Ascending aorta (tissue), 2 donors: Measurements from ENCODE around the gene E2F1. TPM values are rescaled to one million over a fixed set of nuclear protein-coding genes. Genes with fewer than 3 reads are reported as not detected.

Experiments
- DNase-seq, 2 donors: peaks; one replicate each; pipeline ENCODE4 v3.0.0-alpha.2; 2019; ENCODE audit warnings: low spot score in 2 of 2
- H3K27ac ChIP-seq, 2 donors: fragments of 200-600 bp; sonication (generic); one replicate each; pipeline ENCODE4 v1.5.1; 2016 to 2017; ENCODE audit warnings: mild to moderate bottlenecking in 1 of 2
- H3K27me3 ChIP-seq: fragments of 200-600 bp; sonication (generic); one replicate; pipeline ENCODE4 v1.5.1; 2017
- H3K36me3 ChIP-seq, 2 donors: fragments of 200-600 bp; sonication (generic); one replicate each; pipeline ENCODE4 v1.5.1; 2016
- H3K4me1 ChIP-seq, 2 donors: fragments of 200-600 bp; sonication (generic); one replicate each; pipeline ENCODE4 v1.5.1; 2016 to 2017; ENCODE audit warnings: mild to moderate bottlenecking in 1 of 2
- H3K4me3 ChIP-seq, 2 donors: fragments of 200-600 bp; sonication (generic); one replicate each; pipeline ENCODE4 v1.5.1; 2016 to 2017; ENCODE audit warnings: mild to moderate bottlenecking in 1 of 2
- H3K9me3 ChIP-seq, 2 donors: fragments of 200-600 bp; sonication (generic); one replicate each; pipeline ENCODE4 v1.5.1; 2016
- intact Hi-C: fragments of 100-400 bp; cut with DNase I; formaldehyde crosslinking; loops from one replicate; pipeline ENCODE4 v1.15.1; 2023
- total RNA-seq: library from RNA; depleted of rRNA; stranded (reverse); fragments of >200 nt; gene quantifications from one replicate; pipeline ENCODE4 v1.1.0, GENCODE V29; 2016
- TF ChIP-seq, protein P1 (sequence below), 3 experiments: fragments of 200-600 bp in 2 of 3; fragments of 450-650 bp in 1 of 3; sonication (generic) in 2 of 3; IDR thresholded peaks; one replicate each; pipeline ENCODE4 v1.5.1; 2016 to 2019; ENCODE audit warnings: antibody characterized with exemption in 3 of 3, mild to moderate bottlenecking in 1 of 3, moderate library complexity in 1 of 3

E2F1 gene
- total RNA-seq, 1 donor from 2014 or later = 0.53 TPM

DNA sequence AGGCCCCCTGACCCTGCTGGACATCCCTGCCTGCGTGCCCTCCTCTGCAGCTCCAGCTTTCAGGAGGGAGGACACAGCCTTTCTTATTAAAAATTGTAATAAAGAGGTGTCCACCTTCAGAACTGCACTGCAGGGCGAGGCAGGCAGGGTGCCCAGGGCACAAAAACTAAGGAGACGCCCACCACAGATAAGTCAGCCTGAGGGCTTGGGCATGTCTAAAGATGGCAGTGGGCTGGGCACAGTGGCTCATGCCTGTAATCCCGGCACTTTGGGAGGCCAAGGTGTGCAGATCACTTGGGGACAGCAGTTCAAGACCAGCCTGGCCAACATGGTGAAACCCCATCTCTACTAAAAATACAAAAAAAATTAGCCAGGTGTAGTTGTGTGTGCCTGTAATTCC lies 31.0 kb downstream of the E2F1 start:
- Histone ChIP-seq H3K9me3 (no peaks in the 10 kb centered on the region), H3K36me3 (peaks cover 33 to 34% of the 10 kb centered on the region in 2 donors), H3K27ac (no peak overlapping the region), H3K4me3 (no peak overlapping the region), H3K4me1 (peaks cover 0 to 4% of the 10 kb centered on the region in 2 donors), H3K27me3 (no peaks in the 10 kb centered on the region)
- intact Hi-C loops = no loop called here
- TF ChIP-seq, protein P1, sequence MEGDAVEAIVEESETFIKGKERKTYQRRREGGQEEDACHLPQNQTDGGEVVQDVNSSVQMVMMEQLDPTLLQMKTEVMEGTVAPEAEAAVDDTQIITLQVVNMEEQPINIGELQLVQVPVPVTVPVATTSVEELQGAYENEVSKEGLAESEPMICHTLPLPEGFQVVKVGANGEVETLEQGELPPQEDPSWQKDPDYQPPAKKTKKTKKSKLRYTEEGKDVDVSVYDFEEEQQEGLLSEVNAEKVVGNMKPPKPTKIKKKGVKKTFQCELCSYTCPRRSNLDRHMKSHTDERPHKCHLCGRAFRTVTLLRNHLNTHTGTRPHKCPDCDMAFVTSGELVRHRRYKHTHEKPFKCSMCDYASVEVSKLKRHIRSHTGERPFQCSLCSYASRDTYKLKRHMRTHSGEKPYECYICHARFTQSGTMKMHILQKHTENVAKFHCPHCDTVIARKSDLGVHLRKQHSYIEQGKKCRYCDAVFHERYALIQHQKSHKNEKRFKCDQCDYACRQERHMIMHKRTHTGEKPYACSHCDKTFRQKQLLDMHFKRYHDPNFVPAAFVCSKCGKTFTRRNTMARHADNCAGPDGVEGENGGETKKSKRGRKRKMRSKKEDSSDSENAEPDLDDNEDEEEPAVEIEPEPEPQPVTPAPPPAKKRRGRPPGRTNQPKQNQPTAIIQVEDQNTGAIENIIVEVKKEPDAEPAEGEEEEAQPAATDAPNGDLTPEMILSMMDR (IDR thresholded peaks at IDR 0.05) = no peak
- no peak for DNase-seq

DNA sequence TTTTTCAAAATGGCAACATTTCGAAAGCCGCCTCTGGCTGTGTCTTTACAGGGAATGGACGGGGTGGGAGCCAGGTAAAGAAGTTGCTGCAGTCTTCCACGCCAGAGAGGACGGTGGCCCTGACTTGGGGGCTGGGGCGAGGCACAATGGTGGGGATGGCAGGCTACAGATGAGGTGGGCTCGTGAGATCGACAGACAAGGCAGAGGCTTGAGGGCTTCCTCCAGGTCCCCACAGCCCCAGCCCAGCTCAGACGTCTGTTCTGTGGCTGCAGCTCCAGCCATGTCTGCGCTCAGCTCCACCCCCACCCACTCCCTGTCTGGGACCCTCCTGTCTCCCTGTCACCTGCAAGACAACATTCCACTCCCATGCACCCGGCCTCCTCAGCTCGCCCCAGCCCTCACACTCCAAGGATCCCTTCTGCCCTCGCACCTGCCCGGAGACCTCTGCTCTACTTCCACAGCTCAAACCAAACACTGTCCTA lies 31.5 kb downstream of the E2F1 start:
- no peaks in the 10 kb centered on the region for H3K9me3 ChIP-seq
- intact Hi-C loops = no loop called here
- no peak overlapping the region for H3K27ac ChIP-seq
- TF ChIP-seq, protein P1 (IDR thresholded peaks at IDR 0.05) = no peak
- DNase-seq = peak in 1 of 2 donors; percentile 62
- peaks cover 0 to 4% of the 10 kb centered on the region in 2 donors for H3K4me1 ChIP-seq
- peaks cover 28 to 29% of the 10 kb centered on the region in 2 donors for H3K36me3 ChIP-seq
- no peak overlapping the region for H3K4me3 ChIP-seq
- no peaks in the 10 kb centered on the region for H3K27me3 ChIP-seq

DNA sequence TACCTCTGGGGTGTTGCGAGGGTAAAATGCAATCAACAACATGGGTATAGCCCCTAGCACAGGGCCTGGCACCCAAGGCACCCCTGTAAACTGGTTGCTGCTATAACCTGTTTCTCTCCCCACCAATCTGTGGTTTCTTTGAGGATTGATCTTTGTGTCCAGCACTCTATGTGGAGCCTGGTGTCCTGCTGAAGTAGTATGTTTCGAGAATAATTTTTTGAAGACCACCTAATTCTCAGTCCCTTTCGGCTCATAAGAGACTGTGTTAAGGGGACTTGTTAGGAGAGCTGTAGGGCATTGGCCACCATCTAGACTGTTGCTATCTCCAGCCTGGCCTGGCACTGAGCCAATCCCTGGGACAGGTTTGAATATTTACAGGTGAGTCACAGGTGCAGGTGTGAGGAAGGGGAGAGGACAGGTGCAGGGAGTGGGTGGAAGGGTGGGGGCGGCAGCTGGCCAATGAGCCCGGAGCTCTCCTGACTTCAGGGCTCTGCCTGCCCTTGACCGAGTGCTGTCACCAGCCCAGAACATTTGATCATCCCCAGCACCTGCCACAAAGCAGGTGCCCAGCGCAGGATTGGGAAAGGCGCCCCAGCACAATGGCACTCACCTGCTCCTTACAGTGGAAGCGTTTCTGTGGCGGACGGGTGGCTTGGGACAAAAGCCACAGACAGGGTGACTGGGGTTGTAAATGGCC lies 32.1 kb downstream of the E2F1 start:
- Histone ChIP-seq H3K27me3 (no peaks in the 10 kb centered on the region), H3K27ac (no peak overlapping the region), H3K4me3 (no peak overlapping the region), H3K4me1 (peaks cover 0 to 4% of the 10 kb centered on the region in 2 donors), H3K36me3 (peaks cover 21 to 23% of the 10 kb centered on the region in 2 donors), H3K9me3 (no peaks in the 10 kb centered on the region)
- TF ChIP-seq, protein P1 (IDR thresholded peaks at IDR 0.05) = no peak
- no peak for DNase-seq
- intact Hi-C loops = no loop called here

DNA sequence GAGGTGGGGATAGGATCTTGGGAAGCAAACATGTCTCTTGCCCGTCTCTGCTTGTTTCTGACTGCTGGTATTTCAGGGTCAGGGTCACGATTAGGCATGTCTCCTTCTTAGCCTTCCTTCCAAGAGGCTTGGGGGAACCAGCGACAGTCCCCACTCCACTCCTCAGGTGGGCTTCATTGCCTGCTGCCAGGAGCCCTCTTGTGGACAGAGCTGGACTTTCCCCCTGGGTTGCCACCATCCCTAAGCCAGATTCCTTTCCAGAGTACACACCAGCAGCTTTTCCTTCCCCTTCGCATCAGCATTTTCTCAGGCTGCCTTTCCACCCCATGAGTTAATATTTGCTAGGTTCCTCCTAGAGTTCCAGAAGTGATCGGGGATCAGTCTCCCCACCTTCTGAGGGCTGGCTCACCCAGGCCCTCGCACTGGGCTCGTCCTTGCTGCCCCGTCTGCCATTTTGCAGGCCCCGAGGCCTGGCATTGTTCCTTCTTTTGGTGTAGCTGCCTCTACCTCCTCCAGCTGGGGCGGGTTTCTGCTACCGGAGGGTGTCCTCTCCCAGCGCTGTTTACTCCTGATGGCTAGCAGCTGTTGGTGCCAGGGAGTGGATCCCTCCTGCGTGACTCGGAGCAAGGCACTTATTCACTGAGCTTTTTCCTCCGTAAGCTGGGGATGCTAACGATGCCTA lies 32.8 kb downstream of the E2F1 start:
- H3K27ac ChIP-seq = no peak overlapping the region
- H3K36me3 ChIP-seq = peaks cover 15 to 17% of the 10 kb centered on the region in 2 donors
- H3K4me1 ChIP-seq = peaks cover 3 to 4% of the 10 kb centered on the region in 2 donors
- intact Hi-C loops = no loop called here
- DNase-seq = no peak
- peak overlapping the region; percentile 7 to 44 for H3K4me3 ChIP-seq
- no peaks in the 10 kb centered on the region for H3K27me3 ChIP-seq
- H3K9me3 ChIP-seq = no peaks in the 10 kb centered on the region
- TF ChIP-seq, protein P1 (IDR thresholded peaks at IDR 0.05) = peak; percentile 68 to 81 (median 80)

DNA sequence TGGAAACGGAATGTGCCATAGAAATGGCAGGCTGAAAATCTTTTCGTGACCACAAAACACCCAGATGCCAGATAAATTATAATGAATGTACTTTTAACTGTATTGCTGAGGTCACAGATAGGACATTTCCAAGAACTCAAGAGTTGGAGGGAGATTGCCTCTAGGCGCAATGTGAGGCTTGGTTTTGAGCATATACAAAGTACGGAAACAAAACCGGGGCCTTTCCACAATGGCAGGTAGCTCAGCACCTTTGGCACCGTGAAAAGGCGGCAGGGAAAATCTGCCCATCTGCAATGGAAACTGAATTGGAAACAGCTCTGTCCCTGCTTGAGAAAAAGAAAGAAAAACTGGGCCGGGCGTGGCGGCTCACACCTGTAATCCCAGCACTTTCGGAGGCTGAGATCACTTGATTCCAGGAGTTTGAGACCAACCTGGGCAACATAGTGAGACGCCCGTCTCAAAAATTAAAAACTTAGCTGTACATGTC lies 34.6 kb downstream of the E2F1 start:
- Histone ChIP-seq H3K27ac (no peak overlapping the region), H3K4me1 (peaks cover 8 to 15% of the 10 kb centered on the region in 2 donors), H3K27me3 (no peaks in the 10 kb centered on the region), H3K9me3 (no peaks in the 10 kb centered on the region), H3K4me3 (no peak overlapping the region), H3K36me3 (no peaks in the 10 kb centered on the region)
- TF ChIP-seq, protein P1 (IDR thresholded peaks at IDR 0.05) = no peak
- intact Hi-C loops = no loop called here
- DNase-seq = no peak
